AG08395 (cell line): ENCODE data around the gene EARS2.
A peak's percentile ranks its signal among the peaks of the same experiment; 100 is the strongest.
"Not testable (repeated sequence)": the region's sequence is repeated elsewhere in the genome, so short reads cannot be mapped to it uniquely, and the experiment has no call there.

Experiments
- DNase-seq: peaks from one replicate; pipeline ENCODE4 v3.0.0; 2012; ENCODE audit warnings: mixed read lengths, low spot score

EARS2 gene

GRCh38 chr16:23527961-23528643 lies 29.0 kb downstream of the EARS2 start:
- DNase-seq, result no peak

GRCh38 chr16:23524886-23525285 lies 32.3 kb downstream of the EARS2 start:
- no peak for DNase-seq

- DNase-seq, result no peak
These were observed 33.2 kb downstream of the EARS2 start for GRCh38 chr16:23523876-23524385.

- DNase-seq, result no peak
These were observed 33.8 kb downstream of the EARS2 start for GRCh38 chr16:23523321-23523720.

- DNase-seq, result no peak
These were observed 35.2 kb downstream of the EARS2 start for GRCh38 chr16:23521965-23522364.

GRCh38 chr16:23521037-23521743 lies 36.0 kb downstream of the EARS2 start:
- no peak for DNase-seq

- DNase-seq, result no peak
These were observed 36.6 kb downstream of the EARS2 start for GRCh38 chr16:23520500-23520899.

- no peak for DNase-seq
These were observed 37.9 kb downstream of the EARS2 start for GRCh38 chr16:23519282-23519681.

- DNase-seq, result no peak
These were observed 38.7 kb downstream of the EARS2 start for GRCh38 chr16:23518435-23518891.

- no peak for DNase-seq
These were observed 40.6 kb downstream of the EARS2 start for GRCh38 chr16:23516366-23517137.

- no peak for DNase-seq
These were observed 41.3 kb downstream of the EARS2 start for GRCh38 chr16:23515881-23516280.

GRCh38 chr16:23514381-23515152 lies 42.6 kb downstream of the EARS2 start:
- no peak for DNase-seq

- DNase-seq, result no peak
These were observed 44.9 kb downstream of the EARS2 start for GRCh38 chr16:23512168-23512695.

- DNase-seq, result no peak
These were observed 45.4 kb downstream of the EARS2 start for GRCh38 chr16:23511731-23512130.

GRCh38 chr16:23510915-23511270 lies 46.3 kb downstream of the EARS2 start:
- not testable (repeated sequence) for DNase-seq

- peak; percentile 91 for DNase-seq
These were observed 46.8 kb downstream of the EARS2 start, which contains the start of gene GGA2 for GRCh38 chr16:23510164-23510914. TSS of gene GGA2 (minus strand) at chr16:23510494. CDS start at chr16:23510411, 83 bp downstream.

GRCh38 chr16:23509782-23510163 lies 47.4 kb downstream of the EARS2 start:
- no peak for DNase-seq

- no peak for DNase-seq
These were observed 47.8 kb downstream of the EARS2 start for GRCh38 chr16:23509441-23509754.

GRCh38 chr16:23508589-23509440 lies 48.3 kb downstream of the EARS2 start:
- DNase-seq, result no peak

GRCh38 chr16:23506606-23506994 lies 50.5 kb downstream of the EARS2 start:
- no peak for DNase-seq
